Osteoblast (primary cell): ENCODE measurements around the gene CCDC85A. TPM values are rescaled to one million over a fixed set of nuclear protein-coding genes. Genes with fewer than 3 reads are reported as not detected.

Experiments
- DNase-seq: peaks from one replicate; pipeline ENCODE4 v3.0.0; 2011; ENCODE audit warnings: low spot score, mixed read lengths; ENCODE audit not compliant: insufficient read length; ENCODE audit errors: missing footprints
- H2AFZ ChIP-seq: 2 replicates; pipeline ENCODE4 v1.6.0; 2011; ENCODE audit warnings: mild to moderate bottlenecking, low read length
- H3K27ac ChIP-seq: 2 replicates; pipeline ENCODE4 v1.5.1; 2011; ENCODE audit warnings: mild to moderate bottlenecking, low read depth, low read length, moderate library complexity
- H3K27me3 ChIP-seq: 2 replicates; pipeline ENCODE4 v1.6.0; 2012; ENCODE audit warnings: mild to moderate bottlenecking, control low read depth, inconsistent platforms, low read length, moderate library complexity; ENCODE audit not compliant: insufficient read depth
- H3K36me3 ChIP-seq: 2 replicates; pipeline ENCODE4 v1.5.1; 2011; ENCODE audit warnings: mild to moderate bottlenecking, low read length, control low read depth, moderate library complexity; ENCODE audit not compliant: insufficient read depth
- H3K4me1 ChIP-seq: 2 replicates; pipeline ENCODE4 v1.5.1; 2011; ENCODE audit warnings: mild to moderate bottlenecking, low read length, control low read depth, moderate library complexity; ENCODE audit not compliant: insufficient read depth
- H3K4me2 ChIP-seq: 2 replicates; pipeline ENCODE4 v1.6.0; 2011; ENCODE audit warnings: mild to moderate bottlenecking, low read length; ENCODE audit not compliant: insufficient read depth
- H3K4me3 ChIP-seq: fragments of 200-600 bp; sonication (generic); 3 replicates; pipeline ENCODE4 v1.5.1; 2012; ENCODE audit warnings: mild to moderate bottlenecking, low read length, inconsistent platforms; ENCODE audit not compliant: insufficient read depth
- H3K79me2 ChIP-seq: 2 replicates; pipeline ENCODE4 v1.6.0; 2012; ENCODE audit warnings: mild to moderate bottlenecking, low read length, control low read depth, inconsistent platforms; ENCODE audit not compliant: insufficient read depth
- H3K9me3 ChIP-seq: 2 replicates; pipeline ENCODE4 v1.5.1; 2011; ENCODE audit warnings: low read depth, low read length, control low read depth
- H4K20me1 ChIP-seq: 2 replicates; pipeline ENCODE4 v1.6.0; 2012; ENCODE audit warnings: mild to moderate bottlenecking, low read length, control low read depth; ENCODE audit not compliant: insufficient read depth
- CTCF ChIP-seq: IDR thresholded peaks from 2 replicates; pipeline ENCODE4 v1.5.1; 2011; ENCODE audit warnings: mild to moderate bottlenecking, low read depth, low read length, moderate library complexity; ENCODE audit errors: extremely low read depth
- total RNA-seq: library from RNA; depleted of rRNA; stranded (reverse); fragments of >200 nt; gene quantifications from 2 replicates; pipeline ENCODE4 v1.2.3, GENCODE V29; 2012

CCDC85A gene
- total RNA-seq, 1 donor = 0.72 TPM

DNA sequence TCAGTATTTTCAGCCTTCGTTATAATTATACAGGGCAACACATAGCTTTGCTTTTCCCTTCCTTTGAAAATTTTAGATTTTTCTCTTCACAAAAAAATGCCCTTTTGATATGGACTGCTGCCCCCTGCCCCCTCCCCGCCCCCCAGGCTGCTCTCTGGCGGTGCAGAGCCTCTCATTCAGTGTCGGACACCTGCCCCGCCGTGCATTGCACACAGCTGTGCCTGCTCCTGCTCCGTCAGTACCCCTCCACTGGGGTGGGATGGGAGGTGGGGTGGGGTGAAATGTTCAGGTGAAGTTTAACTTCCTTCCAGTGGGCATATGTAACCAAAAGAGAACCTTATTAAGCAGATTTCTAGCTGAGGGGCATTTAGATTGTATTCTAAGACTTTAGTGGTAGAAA lies 148.0 kb downstream of the CCDC85A start:
- Histone ChIP-seq H3K36me3 (no peaks in the 10 kb centered on the region), H3K4me3 (no peak overlapping the region), H3K27ac (no peak overlapping the region), H3K9me3 (no peaks in the 10 kb centered on the region), H3K79me2 (no peaks in the 10 kb centered on the region), H2AFZ (no peak overlapping the region), H3K27me3 (no peaks in the 10 kb centered on the region), H3K4me1 (no peaks in the 10 kb centered on the region), H4K20me1 (no peaks in the 10 kb centered on the region), H3K4me2 (no peak overlapping the region)
- TF ChIP-seq CTCF = no peak
- DNase-seq = no peak

DNA sequence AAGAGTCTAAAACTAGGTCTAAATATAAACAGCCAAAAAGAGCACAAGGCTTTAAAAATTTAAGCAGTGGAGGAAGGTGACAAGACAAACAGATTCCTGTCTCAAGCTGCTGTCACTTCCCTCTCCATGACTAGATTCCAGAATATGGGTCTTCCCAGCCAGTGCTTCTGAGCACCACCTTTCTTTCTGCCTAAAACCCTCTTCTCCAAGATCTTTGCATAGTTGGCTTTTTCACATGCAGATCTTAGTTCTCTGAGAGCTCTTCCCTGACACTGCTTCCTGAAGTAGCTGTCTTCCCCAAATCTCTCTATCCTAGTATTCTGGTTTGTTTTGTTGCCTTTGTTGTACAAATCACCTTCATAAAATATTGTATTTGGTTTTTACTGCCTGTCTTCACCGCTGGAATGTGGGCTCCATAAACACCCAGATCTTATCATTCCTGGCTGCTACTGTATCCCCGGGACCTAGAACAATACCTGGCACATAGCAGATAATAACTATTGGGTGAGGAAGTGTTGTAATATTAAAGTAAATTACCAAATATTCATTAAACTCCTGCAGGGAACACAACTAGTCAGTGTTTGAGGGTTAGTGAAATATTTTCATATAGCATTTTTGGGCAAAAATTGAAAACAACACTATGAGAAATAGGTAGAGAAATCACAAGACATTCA lies 150.2 kb downstream of the CCDC85A start:
- Histone ChIP-seq H3K4me2 (no peak overlapping the region), H3K4me3 (no peak overlapping the region), H3K4me1 (no peaks in the 10 kb centered on the region), H4K20me1 (no peaks in the 10 kb centered on the region), H2AFZ (no peak overlapping the region), H3K79me2 (no peaks in the 10 kb centered on the region), H3K36me3 (no peaks in the 10 kb centered on the region), H3K27me3 (no peaks in the 10 kb centered on the region), H3K27ac (no peak overlapping the region), H3K9me3 (no peaks in the 10 kb centered on the region)
- no peak for DNase-seq
- no peak for TF ChIP-seq CTCF

- Histone ChIP-seq H3K27me3 (no peaks in the 10 kb centered on the region), H3K4me1 (no peaks in the 10 kb centered on the region), H3K9me3 (no peaks in the 10 kb centered on the region), H3K79me2 (no peaks in the 10 kb centered on the region), H3K27ac (no peak overlapping the region), H4K20me1 (no peaks in the 10 kb centered on the region), H3K4me3 (no peak overlapping the region), H2AFZ (no peak overlapping the region), H3K4me2 (no peak overlapping the region), H3K36me3 (no peaks in the 10 kb centered on the region)
- no peak for DNase-seq
- TF ChIP-seq CTCF = no peak
Measured at GRCh38 chr2:56334622-56335021, 150.8 kb downstream of the CCDC85A start.

GRCh38 chr2:56335101-56335500 lies 151.3 kb downstream of the CCDC85A start:
- Histone ChIP-seq H3K4me1 (no peaks in the 10 kb centered on the region), H3K4me2 (no peak overlapping the region), H3K4me3 (no peak overlapping the region), H3K27me3 (no peaks in the 10 kb centered on the region), H3K27ac (no peak overlapping the region), H3K9me3 (no peaks in the 10 kb centered on the region), H2AFZ (no peak overlapping the region), H3K36me3 (no peaks in the 10 kb centered on the region), H3K79me2 (no peaks in the 10 kb centered on the region), H4K20me1 (no peaks in the 10 kb centered on the region)
- TF ChIP-seq CTCF = no peak
- no peak for DNase-seq
